Muscle of leg (tissue), 11 donors: ENCODE data around the gene CPNE7. TPM values are rescaled to one million over a fixed set of nuclear protein-coding genes. Genes with fewer than 3 reads are reported as not detected.

Experiments used
- DNase-seq: peaks from one replicate; pipeline ENCODE4 v3.0.0; 2013
- H3K27ac ChIP-seq: one replicate; pipeline ENCODE4 v1.5.1; 2013; ENCODE audit warnings: mild to moderate bottlenecking, low read length, control low read depth
- H3K27me3 ChIP-seq: one replicate; pipeline ENCODE4 v1.6.1; 2013; ENCODE audit warnings: low read length; ENCODE audit not compliant: control insufficient read depth, insufficient read depth
- H3K36me3 ChIP-seq: one replicate; pipeline ENCODE4 v1.6.1; 2013; ENCODE audit warnings: low read length; ENCODE audit not compliant: control insufficient read depth, insufficient read depth
- H3K4me1 ChIP-seq: one replicate; pipeline ENCODE4 v1.6.1; 2013; ENCODE audit warnings: low read length; ENCODE audit not compliant: control insufficient read depth, insufficient read depth
- H3K4me3 ChIP-seq: one replicate; pipeline ENCODE4 v1.5.1; 2013; ENCODE audit warnings: low read length, control low read depth
- H3K9me3 ChIP-seq: replicated peaks from 2 replicates; pipeline ENCODE4 v1.6.1; 2013; ENCODE audit warnings: low read depth, low read length; ENCODE audit not compliant: control insufficient read depth
- WGBS: methylation state at CpG from one replicate; pipeline ENCODE4 v1.1.5; 2013; ENCODE audit warnings: missing lambda C conversion rate; ENCODE audit not compliant: insufficient coverage; 5-methylcytosine and 5-hydroxymethylcytosine counted together
- polyA plus RNA-seq, 8 donors: library from polyadenylated mRNA; unstranded; fragments of 120-200 nt; gene quantifications; one replicate each; pipeline versions ENCODE4 v1.2.1 to v1.2.3, GENCODE V29; 2013; ENCODE audit warnings: inconsistent platforms in 1 of 8, low replicate concordance in 1 of 8; ENCODE audit not compliant: insufficient read length in 8 of 8, insufficient read depth in 1 of 8
- total RNA-seq: library from RNA; stranded (reverse); fragments of 120-200 nt; gene quantifications from one replicate; pipeline ENCODE4 v1.2.4, GENCODE V29; 2013

Gene CPNE7
- total and polyA plus RNA-seq, 9 donors, result 0.09 to 0.53 (median 0.24) TPM; not detected in 1

GRCh38 chr16:89641458-89642119 lies 66.0 kb downstream of the CPNE7 start:
- Histone ChIP-seq H3K36me3 (peaks cover 25% of the 10 kb centered on the region), H3K9me3 (no peaks in the 10 kb centered on the region), H3K27me3 (no peaks in the 10 kb centered on the region), H3K4me3 (no peak overlapping the region), H3K4me1 (peaks cover 6% of the 10 kb centered on the region), H3K27ac (no peak overlapping the region)
- no peak for DNase-seq
- WGBS, result 34% methylated on average over 5 of the region's 14 CpGs

- H3K4me3 ChIP-seq, result no peak overlapping the region
- no peaks in the 10 kb centered on the region for H3K9me3 ChIP-seq
- WGBS, result 76% methylated on average over 10 of the region's 13 CpGs
- no peak overlapping the region for H3K27ac ChIP-seq
- H3K4me1 ChIP-seq, result peaks cover 6% of the 10 kb centered on the region
- no peak for DNase-seq
- no peaks in the 10 kb centered on the region for H3K27me3 ChIP-seq
- H3K36me3 ChIP-seq, result peaks cover 35% of the 10 kb centered on the region
Measured at GRCh38 chr16:89642574-89642973, 67.0 kb downstream of the CPNE7 start.

GRCh38 chr16:89643769-89644300 lies 68.3 kb downstream of the CPNE7 start:
- H3K4me1 ChIP-seq, result peaks cover 6% of the 10 kb centered on the region
- no peaks in the 10 kb centered on the region for H3K9me3 ChIP-seq
- peaks cover 39% of the 10 kb centered on the region for H3K36me3 ChIP-seq
- no peak for DNase-seq
- no peaks in the 10 kb centered on the region for H3K27me3 ChIP-seq
- no peak overlapping the region for H3K4me3 ChIP-seq
- no peak overlapping the region for H3K27ac ChIP-seq
- 63% methylated on average over 12 of the region's 14 CpGs for WGBS

- no peaks in the 10 kb centered on the region for H3K27me3 ChIP-seq
- H3K9me3 ChIP-seq, result no peaks in the 10 kb centered on the region
- WGBS, result 75% methylated on average over 8 of the region's 11 CpGs
- H3K27ac ChIP-seq, result no peak overlapping the region
- DNase-seq, result no peak
- H3K4me1 ChIP-seq, result peaks cover 6% of the 10 kb centered on the region
- no peak overlapping the region for H3K4me3 ChIP-seq
- H3K36me3 ChIP-seq, result peaks cover 46% of the 10 kb centered on the region
Measured at GRCh38 chr16:89645122-89645521, 69.6 kb downstream of the CPNE7 start.

- H3K36me3 ChIP-seq, result peaks cover 54% of the 10 kb centered on the region
- 92% methylated on average over 22 of the region's 22 CpGs for WGBS
Measured at GRCh38 chr16:89646270-89646669, 70.7 kb downstream of the CPNE7 start.

More at GRCh38 chr16:89646270-89646669, 70.7 kb downstream of the CPNE7 start:
- no peaks in the 10 kb centered on the region for H3K9me3 ChIP-seq
- H3K27ac ChIP-seq, result no peak overlapping the region
- no peaks in the 10 kb centered on the region for H3K4me1 ChIP-seq
- H3K4me3 ChIP-seq, result no peak overlapping the region
- H3K27me3 ChIP-seq, result no peaks in the 10 kb centered on the region
- no peak for DNase-seq

Other genes starting within 250 kb of the CPNE7 start
- gene ANKRD11, start 85.2 kb upstream of the CPNE7 start, total RNA-seq, result 34.0 TPM
- 10 to 100 TPM; 52.8 to 79.8 (median 64.7) TPM for gene ANKRD11, start 85.2 kb upstream of the CPNE7 start, polyA plus RNA-seq
- gene SPG7, start 67.4 kb upstream of the CPNE7 start, total RNA-seq, result 73.5 TPM
- 10 to 100 TPM; 48.2 to 84.9 (median 64.5) TPM for gene SPG7, start 67.4 kb upstream of the CPNE7 start, polyA plus RNA-seq
- 5,363 TPM for gene RPL13, start 15.1 kb upstream of the CPNE7 start, total RNA-seq
- gene RPL13, start 15.1 kb upstream of the CPNE7 start, polyA plus RNA-seq, result 1,000 to 10,000 TPM; 3,790 to 5,718 (median 4,430) TPM
- 0.53 TPM for gene DPEP1, start 37.9 kb downstream of the CPNE7 start, total RNA-seq
- 10 to 100 TPM in 1 of 8 donors, 1 to 10 TPM in 4, under 1 TPM in 3; 0.35 to 10.5 (median 1.1) TPM for gene DPEP1, start 37.9 kb downstream of the CPNE7 start, polyA plus RNA-seq
- gene CHMP1A, start 82.0 kb downstream of the CPNE7 start, total RNA-seq, result 38.9 TPM
- 10 to 100 TPM; 49.4 to 57.8 (median 52.3) TPM for gene CHMP1A, start 82.0 kb downstream of the CPNE7 start, polyA plus RNA-seq
- gene SPATA33, start 82.1 kb downstream of the CPNE7 start, total RNA-seq, result 2.7 TPM
- 1 to 10 TPM; 4.3 to 7.1 (median 5.0) TPM for gene SPATA33, start 82.1 kb downstream of the CPNE7 start, polyA plus RNA-seq
- 47.5 TPM for gene CDK10, start 110.9 kb downstream of the CPNE7 start, total RNA-seq
- 10 to 100 TPM; 44.4 to 65.0 (median 54.2) TPM for gene CDK10, start 110.9 kb downstream of the CPNE7 start, polyA plus RNA-seq
- 3.0 TPM for gene SPATA2L, start 125.9 kb downstream of the CPNE7 start, total RNA-seq
- 1 to 10 TPM; 1.5 to 4.1 (median 2.6) TPM for gene SPATA2L, start 125.9 kb downstream of the CPNE7 start, polyA plus RNA-seq
- gene VPS9D1, start 145.1 kb downstream of the CPNE7 start, total RNA-seq, result 6.1 TPM
- gene VPS9D1, start 145.1 kb downstream of the CPNE7 start, polyA plus RNA-seq, result 10 to 100 TPM in 6 of 8 donors, 1 to 10 TPM in 2; 8.2 to 13.4 (median 11.0) TPM
- 21.4 TPM for gene ZNF276, start 145.8 kb downstream of the CPNE7 start, total RNA-seq
- gene ZNF276, start 145.8 kb downstream of the CPNE7 start, polyA plus RNA-seq, result 10 to 100 TPM; 17.1 to 28.2 (median 21.8) TPM
- 7.1 TPM for gene FANCA, start 240.9 kb downstream of the CPNE7 start, total RNA-seq
- gene FANCA, start 240.9 kb downstream of the CPNE7 start, polyA plus RNA-seq, result 10 to 100 TPM; 10.2 to 21.8 (median 14.6) TPM